Ectodermal cell (in vitro differentiated cells): ENCODE measurements around the gene FFAR3. TPM values are rescaled to one million over a fixed set of nuclear protein-coding genes. Genes with fewer than 3 reads are reported as not detected.

Experiments used
- H3K27ac ChIP-seq: 2 replicates; pipeline ENCODE4 v1.7.0; 2013; ENCODE audit warnings: mild to moderate bottlenecking, low read depth, low read length; ENCODE audit not compliant: insufficient read depth, poor library complexity, severe bottlenecking
- H3K27me3 ChIP-seq: 2 replicates; pipeline ENCODE4 v1.7.0; 2013; ENCODE audit warnings: mild to moderate bottlenecking, low read length; ENCODE audit not compliant: insufficient read depth, control insufficient read depth, poor library complexity, severe bottlenecking
- H3K36me3 ChIP-seq: one replicate; pipeline ENCODE4 v1.7.0; 2013; ENCODE audit warnings: low read length; ENCODE audit not compliant: control insufficient read depth, insufficient read depth
- H3K4me1 ChIP-seq: one replicate; pipeline ENCODE4 v1.7.0; 2013; ENCODE audit warnings: low read length; ENCODE audit not compliant: control insufficient read depth, insufficient read depth
- H3K4me3 ChIP-seq: 2 replicates; pipeline ENCODE4 v1.7.0; 2013; ENCODE audit warnings: low read depth, low read length, control low read depth; ENCODE audit not compliant: insufficient read depth
- H3K9me3 ChIP-seq: 2 replicates; pipeline ENCODE4 v1.7.0; 2013; ENCODE audit warnings: mild to moderate bottlenecking, low read length, moderate library complexity; ENCODE audit not compliant: control insufficient read depth
- WGBS, 2 experiments: methylation state at CpG; one replicate each; pipeline ENCODE4 v1.1.7; 2013; ENCODE audit warnings: missing lambda C conversion rate in 2 of 2; 5-methylcytosine and 5-hydroxymethylcytosine counted together
- polyA plus RNA-seq, 4 experiments: library from polyadenylated mRNA; stranded (reverse); fragments of 50-300 nt; gene quantifications; one replicate each; pipeline ENCODE4 v1.2.3, GENCODE V29; 2013

Gene FFAR3, protein sequence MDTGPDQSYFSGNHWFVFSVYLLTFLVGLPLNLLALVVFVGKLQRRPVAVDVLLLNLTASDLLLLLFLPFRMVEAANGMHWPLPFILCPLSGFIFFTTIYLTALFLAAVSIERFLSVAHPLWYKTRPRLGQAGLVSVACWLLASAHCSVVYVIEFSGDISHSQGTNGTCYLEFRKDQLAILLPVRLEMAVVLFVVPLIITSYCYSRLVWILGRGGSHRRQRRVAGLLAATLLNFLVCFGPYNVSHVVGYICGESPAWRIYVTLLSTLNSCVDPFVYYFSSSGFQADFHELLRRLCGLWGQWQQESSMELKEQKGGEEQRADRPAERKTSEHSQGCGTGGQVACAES
- polyA plus RNA-seq (2013, experiment 1 of 4) = not detected
- not detected for polyA plus RNA-seq (2013, experiment 2 of 4)
- polyA plus RNA-seq (2013, experiment 3 of 4) = not detected
- not detected for polyA plus RNA-seq (2013, experiment 4 of 4)

DNA sequence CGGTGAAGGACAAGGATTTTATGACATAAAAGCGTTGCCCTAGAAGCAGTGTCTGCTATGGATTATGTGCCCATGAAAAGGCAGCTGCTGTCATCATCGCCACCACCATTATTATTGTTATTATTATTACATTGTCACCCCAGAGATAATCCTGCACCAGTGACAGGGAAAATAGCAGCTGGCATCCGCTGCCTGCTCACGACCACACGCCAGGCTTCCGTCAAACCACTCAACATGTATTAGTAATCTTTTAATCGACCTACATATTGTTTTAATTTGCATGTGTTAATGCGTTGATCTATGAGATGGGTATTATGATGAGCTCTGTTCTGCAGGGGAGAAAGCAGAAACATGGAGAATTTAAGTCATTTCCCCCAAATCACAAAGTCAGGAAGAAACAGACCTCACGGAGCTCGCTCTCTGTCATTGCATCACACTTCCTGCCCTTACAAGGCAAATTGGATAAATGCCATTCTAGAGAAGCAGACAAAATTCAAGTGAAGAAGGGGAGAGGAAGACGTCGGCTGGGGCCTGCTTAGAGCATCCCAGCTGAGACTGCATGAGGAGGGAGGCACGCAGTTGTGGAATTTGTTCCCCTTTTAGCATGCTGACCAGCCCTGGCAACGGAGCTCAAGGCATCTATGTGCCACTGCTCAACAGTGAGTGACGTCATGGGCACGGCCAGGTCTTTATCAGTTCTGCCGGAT, at the start of gene FFAR3:
FFAR3 (plus strand) TSS at position 594 of the 707 bp plus-strand sequence. CDS start 431 bp downstream, outside the sequence.
- no peaks in the 10 kb centered on the region for H3K9me3 ChIP-seq
- no peak within 1 kb of the TSS for H3K27ac ChIP-seq
- H3K4me1 ChIP-seq = no peaks in the 10 kb centered on the region
- 79 to 88% methylated on average over 15 to 18 of the region's 18 CpGs for WGBS, 2 experiments
- H3K36me3 ChIP-seq = no peaks in the 10 kb centered on the region
- no peaks in the 10 kb centered on the region for H3K27me3 ChIP-seq
- H3K4me3 ChIP-seq = no peak within 1 kb of the TSS

DNA sequence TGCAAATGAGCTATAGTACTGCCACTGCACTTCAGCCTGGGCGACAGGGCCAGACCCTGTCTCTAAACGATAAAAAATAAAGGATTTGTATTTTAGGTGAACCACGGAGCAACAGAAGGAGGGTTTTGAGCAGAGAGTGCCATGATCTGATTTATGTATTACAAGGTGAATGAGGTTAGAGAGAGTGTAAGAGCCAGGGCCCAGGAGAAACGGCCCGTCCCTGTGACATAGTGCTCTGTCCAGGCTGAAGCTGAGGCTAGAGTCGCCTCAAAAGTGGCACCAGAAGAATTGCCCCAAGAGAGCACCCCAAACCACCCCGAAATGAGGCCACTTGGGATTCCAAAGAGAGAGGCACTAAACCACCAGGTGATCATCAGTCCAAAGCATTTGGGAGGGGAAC, 49.4 kb upstream of the FFAR3 start:
- no peaks in the 10 kb centered on the region for H3K9me3 ChIP-seq
- H3K4me3 ChIP-seq = no peak overlapping the region
- H3K4me1 ChIP-seq = no peaks in the 10 kb centered on the region
- H3K27ac ChIP-seq = no peak overlapping the region
- H3K36me3 ChIP-seq = no peaks in the 10 kb centered on the region
- H3K27me3 ChIP-seq = no peaks in the 10 kb centered on the region
- 78 to 79% methylated on average over 7 of the region's 7 CpGs for WGBS, 2 experiments

DNA sequence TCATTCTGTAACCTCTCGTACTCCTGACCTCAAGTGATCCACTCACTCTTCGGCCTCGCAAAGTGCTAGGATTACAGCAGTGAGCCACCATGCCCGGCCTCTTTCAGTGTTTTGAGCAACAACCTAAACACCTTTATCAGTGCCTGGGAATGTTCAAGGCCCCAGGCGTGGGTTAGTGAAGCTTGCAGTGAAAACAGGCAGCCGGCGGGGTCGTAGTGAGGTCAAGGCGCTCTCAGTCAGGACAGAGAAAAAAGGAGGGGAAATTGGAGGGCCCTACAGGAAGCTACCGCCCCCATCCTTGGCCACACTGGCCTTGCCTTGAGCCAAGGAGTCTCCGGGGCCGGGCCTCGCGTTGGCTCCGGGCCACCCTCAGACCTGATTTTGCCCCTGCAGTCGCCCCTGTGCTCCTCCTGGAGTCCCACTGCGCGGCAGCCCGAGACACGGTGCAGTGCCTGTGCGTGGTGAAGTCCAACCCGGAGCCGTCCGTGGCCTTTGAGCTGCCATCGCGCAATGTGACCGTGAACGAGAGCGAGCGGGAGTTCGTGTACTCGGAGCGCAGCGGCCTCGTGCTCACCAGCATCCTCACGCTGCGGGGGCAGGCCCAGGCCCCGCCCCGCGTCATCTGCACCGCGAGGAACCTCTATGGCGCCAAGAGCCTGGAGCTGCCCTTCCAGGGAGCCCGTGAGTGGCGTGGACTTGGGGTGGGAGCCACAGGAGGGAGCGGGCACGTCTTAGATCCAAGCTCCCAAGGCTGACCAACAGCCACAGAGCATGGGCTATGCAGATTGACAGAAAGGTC, 48.6 kb upstream of the FFAR3 start:
- Histone ChIP-seq H3K27me3 (no peaks in the 10 kb centered on the region), H3K4me1 (no peaks in the 10 kb centered on the region), H3K36me3 (no peaks in the 10 kb centered on the region), H3K4me3 (no peak overlapping the region), H3K27ac (no peak overlapping the region), H3K9me3 (no peaks in the 10 kb centered on the region)
- 90 to 92% methylated on average over 47 of the region's 47 CpGs for WGBS, 2 experiments

DNA sequence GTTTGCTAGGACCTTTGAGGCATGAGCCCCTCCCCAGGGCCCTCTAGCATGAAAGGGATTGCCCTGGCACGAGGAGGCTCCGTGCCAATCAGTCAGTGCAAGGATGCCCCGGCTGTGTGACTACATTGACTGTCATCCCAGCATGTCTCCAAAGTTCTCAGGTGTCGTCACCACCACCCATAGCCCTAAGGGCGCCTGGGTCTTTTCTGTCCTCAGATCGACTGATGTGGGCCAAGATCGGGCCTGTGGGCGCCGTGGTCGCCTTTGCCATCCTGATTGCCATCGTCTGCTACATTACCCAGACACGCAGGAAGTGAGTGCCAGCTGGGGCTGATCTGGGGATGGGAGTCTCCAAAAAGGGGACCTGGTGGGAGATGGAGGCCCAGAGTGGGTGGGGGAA, 47.9 kb upstream of the FFAR3 start:
- H3K36me3 ChIP-seq = no peaks in the 10 kb centered on the region
- WGBS, 2 experiments = 93 to 95% methylated on average over 12 of the region's 12 CpGs
- no peak overlapping the region for H3K4me3 ChIP-seq
- H3K9me3 ChIP-seq = no peaks in the 10 kb centered on the region
- no peaks in the 10 kb centered on the region for H3K27me3 ChIP-seq
- no peak overlapping the region for H3K27ac ChIP-seq
- no peaks in the 10 kb centered on the region for H3K4me1 ChIP-seq

DNA sequence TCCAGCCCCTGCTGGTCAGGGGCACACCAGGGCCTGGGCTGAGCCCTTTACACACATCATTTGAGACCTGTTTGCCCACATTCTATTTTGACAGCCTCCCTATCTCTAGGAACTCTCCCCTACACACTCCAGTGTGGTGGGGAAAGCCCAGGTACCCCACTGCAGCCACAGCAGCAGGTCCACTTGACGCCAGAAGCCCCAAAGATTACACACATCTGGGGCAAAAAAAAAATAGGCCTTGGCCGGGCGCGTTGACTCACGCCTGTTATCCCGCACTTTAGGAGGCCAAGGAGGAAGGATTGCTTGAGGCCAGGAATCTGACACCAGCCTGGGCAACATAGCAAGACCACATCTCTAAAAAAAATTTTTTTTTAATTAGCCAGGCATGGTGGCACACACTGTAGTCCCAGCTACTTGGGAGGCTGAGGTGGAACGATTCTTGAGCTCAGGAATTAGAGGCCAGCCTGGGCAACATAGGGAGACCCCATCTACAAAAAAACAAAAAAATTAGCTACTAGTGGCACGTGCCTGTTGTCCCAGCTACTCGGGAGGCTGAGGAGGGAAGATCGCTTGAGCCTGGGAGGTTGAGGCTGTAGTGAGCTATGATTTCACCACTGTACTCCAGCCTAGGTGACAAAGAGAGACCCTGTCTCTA, 47.3 kb upstream of the FFAR3 start:
- no peak overlapping the region for H3K27ac ChIP-seq
- no peaks in the 10 kb centered on the region for H3K27me3 ChIP-seq
- H3K36me3 ChIP-seq = no peaks in the 10 kb centered on the region
- H3K4me3 ChIP-seq = no peak overlapping the region
- H3K9me3 ChIP-seq = no peaks in the 10 kb centered on the region
- 92 to 93% methylated on average over 10 of the region's 10 CpGs for WGBS, 2 experiments
- H3K4me1 ChIP-seq = no peaks in the 10 kb centered on the region

DNA sequence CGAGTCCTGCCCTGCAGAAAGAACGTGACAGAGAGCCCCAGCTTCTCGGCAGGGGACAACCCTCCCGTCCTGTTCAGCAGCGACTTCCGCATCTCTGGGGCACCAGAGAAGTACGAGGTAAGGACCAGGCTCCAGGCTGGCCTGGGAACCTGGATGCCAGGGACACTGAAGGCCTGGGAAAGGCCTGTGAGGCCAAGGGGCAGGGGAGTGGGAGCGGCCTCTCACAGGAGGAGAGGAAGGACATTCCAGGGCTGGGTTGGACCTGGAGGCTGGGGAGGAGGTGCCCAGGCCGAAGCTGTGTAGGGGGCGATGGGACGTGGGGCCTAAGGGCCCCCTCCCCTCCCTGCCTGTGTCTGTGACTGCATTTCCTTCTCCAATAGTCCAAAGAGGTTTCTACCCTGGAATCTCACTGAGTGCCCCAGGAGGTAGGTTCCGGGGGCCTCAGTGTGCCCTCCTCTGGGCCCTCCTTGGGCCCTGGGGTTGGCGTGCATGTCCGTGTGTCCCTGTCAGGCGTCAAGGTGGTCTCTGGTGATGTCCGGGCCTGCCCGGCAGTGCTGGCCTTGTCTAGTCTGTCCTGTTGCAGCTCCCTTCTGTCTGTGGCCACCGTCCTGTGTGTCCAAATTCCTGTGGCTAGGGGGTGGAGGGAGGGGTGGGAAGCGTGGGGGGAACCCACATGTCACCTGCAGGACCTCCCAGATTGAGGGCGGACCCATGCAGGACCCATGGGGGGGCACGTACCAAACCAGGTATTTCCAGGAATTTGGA, 46.2 kb upstream of the FFAR3 start:
- H3K36me3 ChIP-seq = no peaks in the 10 kb centered on the region
- no peak overlapping the region for H3K4me3 ChIP-seq
- 85 to 86% methylated on average over 21 of the region's 21 CpGs for WGBS, 2 experiments
- H3K27ac ChIP-seq = no peak overlapping the region
- H3K27me3 ChIP-seq = no peaks in the 10 kb centered on the region
- no peaks in the 10 kb centered on the region for H3K4me1 ChIP-seq
- H3K9me3 ChIP-seq = no peaks in the 10 kb centered on the region

DNA sequence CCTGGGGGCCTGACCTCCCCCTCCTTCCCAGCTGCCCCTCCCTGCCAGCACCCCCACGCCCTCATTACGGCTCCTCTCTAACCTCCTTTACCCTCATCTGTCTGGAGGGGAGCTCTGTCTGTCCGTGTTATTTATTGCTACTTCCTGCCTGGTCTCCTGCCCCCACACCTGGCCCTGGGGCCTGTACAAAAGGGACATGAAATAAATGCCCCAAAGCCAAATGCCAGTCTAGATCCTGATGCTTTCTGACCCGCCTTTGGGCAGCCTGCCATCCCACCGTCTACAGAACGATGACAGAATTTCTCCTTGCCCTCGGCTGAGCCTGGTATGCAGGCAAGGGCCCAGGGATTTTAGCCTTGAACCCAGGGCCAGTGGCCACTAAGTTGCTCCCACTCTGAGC, 44.7 kb upstream of the FFAR3 start:
- H3K27ac ChIP-seq = no peak overlapping the region
- no peaks in the 10 kb centered on the region for H3K27me3 ChIP-seq
- no peak overlapping the region for H3K4me3 ChIP-seq
- 89% methylated on average over 7 of the region's 7 CpGs for WGBS, 2 experiments
- H3K4me1 ChIP-seq = no peaks in the 10 kb centered on the region
- no peaks in the 10 kb centered on the region for H3K36me3 ChIP-seq
- no peaks in the 10 kb centered on the region for H3K9me3 ChIP-seq

DNA sequence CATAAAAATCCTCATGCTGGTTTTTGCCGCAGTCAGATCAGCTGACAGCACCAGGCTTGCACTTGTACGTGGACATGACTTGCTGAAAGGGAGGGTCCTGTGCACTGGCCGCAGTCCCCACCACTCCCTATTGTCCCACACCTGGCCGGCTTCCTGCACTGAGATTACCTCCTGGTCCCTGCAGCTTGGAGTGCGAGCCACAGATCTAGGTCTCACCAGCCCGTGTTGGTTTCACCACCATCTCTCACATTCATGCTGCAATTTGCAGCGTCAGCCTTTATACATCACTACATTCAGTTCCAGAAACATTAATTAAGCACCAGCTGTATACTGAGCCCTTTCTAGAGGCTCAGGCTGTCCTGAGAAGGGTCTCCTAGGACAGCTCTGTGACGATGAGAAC, 44.2 kb upstream of the FFAR3 start:
- Histone ChIP-seq H3K9me3 (no peaks in the 10 kb centered on the region), H3K4me3 (no peak overlapping the region), H3K36me3 (no peaks in the 10 kb centered on the region), H3K27me3 (no peaks in the 10 kb centered on the region), H3K27ac (no peak overlapping the region), H3K4me1 (no peaks in the 10 kb centered on the region)
- 90 to 94% methylated on average over 8 of the region's 8 CpGs for WGBS, 2 experiments

DNA sequence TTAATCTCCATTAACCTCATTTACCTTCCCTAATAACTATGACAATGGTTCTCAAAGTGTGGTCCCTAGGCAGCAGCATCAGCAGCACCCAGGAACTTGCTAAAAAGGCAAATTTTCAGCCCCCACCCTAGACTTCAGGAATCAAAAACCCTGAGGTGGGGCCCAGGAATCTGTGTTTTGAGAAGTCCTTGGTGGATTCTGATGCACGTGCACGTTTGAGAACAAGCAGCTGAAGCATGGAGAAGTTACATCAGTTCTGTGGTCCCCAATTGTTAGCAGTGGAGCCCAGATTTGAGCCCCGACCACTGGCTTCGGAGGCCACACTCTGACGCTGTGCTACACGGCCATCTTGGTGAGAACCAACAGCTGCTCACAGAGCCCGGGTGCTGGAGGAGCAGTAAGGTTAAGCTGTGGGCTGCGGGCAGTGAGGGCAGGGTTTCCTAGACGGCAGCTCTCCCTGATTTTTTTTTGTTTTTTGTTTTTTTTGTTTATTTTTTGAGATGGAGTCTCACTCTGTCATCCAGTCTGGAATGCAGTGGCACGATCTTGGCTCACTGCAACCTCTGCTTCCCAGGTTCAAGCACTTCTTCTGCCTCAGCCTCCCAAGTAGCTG, 43.3 kb upstream of the FFAR3 start:
- Histone ChIP-seq H3K4me3 (no peak overlapping the region), H3K27me3 (no peaks in the 10 kb centered on the region), H3K9me3 (no peaks in the 10 kb centered on the region), H3K27ac (no peak overlapping the region), H3K4me1 (no peaks in the 10 kb centered on the region), H3K36me3 (no peaks in the 10 kb centered on the region)
- 93 to 95% methylated on average over 10 of the region's 10 CpGs for WGBS, 2 experiments
